HepG2 (cell line): ENCODE results near the gene SRCAP. TPM values are rescaled to one million over a fixed set of nuclear protein-coding genes. Genes with fewer than 3 reads are reported as not detected.

Experiments
- ATF1 ChIP-seq: IDR thresholded peaks from 2 replicates; pipeline ENCODE4 v1.6.1; 2016; ENCODE audit warnings: mild to moderate bottlenecking, control low read depth
- CBFB ChIP-seq: sonication (generic); formaldehyde crosslinking; IDR thresholded peaks from 2 replicates; pipeline ENCODE4 v1.4.0; 2020; ENCODE audit warnings: missing genetic modification reagents
- ERF ChIP-seq: IDR thresholded peaks from 2 replicates; pipeline ENCODE4 v1.6.1; 2018; ENCODE audit warnings: missing biosample characterization, missing genetic modification reagents
- FLYWCH1 ChIP-seq: sonication (generic); formaldehyde crosslinking; IDR thresholded peaks from 2 replicates; pipeline ENCODE4 v1.8.1; 2023; ENCODE audit warnings: mild to moderate bottlenecking, missing genetic modification reagents
- HNF4G ChIP-seq, 2 experiments: sonication (generic) in 1 of 2; formaldehyde crosslinking in 1 of 2; IDR thresholded peaks; 2 replicates each; pipeline versions ENCODE4 v1.4.0 to v1.6.1; 2011 to 2020; ENCODE audit warnings: borderline replicate concordance in 2 of 2, low read depth in 2 of 2, mild to moderate bottlenecking in 2 of 2, low read length in 1 of 2, missing genetic modification reagents in 1 of 2, moderate library complexity in 1 of 2
- JARID2 ChIP-seq: sonication (generic); formaldehyde crosslinking; IDR thresholded peaks from 2 replicates; pipeline ENCODE4 v1.8.1; 2023; ENCODE audit warnings: missing genetic modification reagents, inconsistent platforms; ENCODE audit not compliant: insufficient replicate concordance
- KAT7 ChIP-seq: IDR thresholded peaks from 2 replicates; pipeline ENCODE4 v1.6.1; 2018; ENCODE audit warnings: borderline replicate concordance, missing compliant biosample characterization
- PRPF4 ChIP-seq: fragments of 200-400 bp; formaldehyde crosslinking; IDR thresholded peaks from 2 replicates; pipeline ENCODE4 v1.6.1; 2016; ENCODE audit warnings: low read length, low read depth; ENCODE audit not compliant: poor library complexity, severe bottlenecking
- RAD21 ChIP-seq: fragments of 450-650 bp; formaldehyde crosslinking; IDR thresholded peaks from 2 replicates; pipeline ENCODE4 v1.5.0; 2020; ENCODE audit warnings: mild to moderate bottlenecking
- RFXAP ChIP-seq: sonication (generic); formaldehyde crosslinking; IDR thresholded peaks from 2 replicates; pipeline ENCODE4 v1.4.0; 2020; ENCODE audit warnings: missing genetic modification reagents, borderline replicate concordance
- SAP130 ChIP-seq: IDR thresholded peaks from 2 replicates; pipeline ENCODE4 v1.6.1; 2016; ENCODE audit warnings: low read depth
- SRF ChIP-seq: IDR thresholded peaks from 2 replicates; pipeline ENCODE4 v1.6.1; 2011; ENCODE audit warnings: mild to moderate bottlenecking, low read depth, low read length, moderate library complexity
- SYNCRIP ChIP-seq: fragments of 200-400 bp; formaldehyde crosslinking; IDR thresholded peaks from 2 replicates; pipeline ENCODE4 v1.6.1; 2018; ENCODE audit warnings: mild to moderate bottlenecking, low read depth, low read length; ENCODE audit not compliant: insufficient read depth
- ZBTB8A ChIP-seq: sonication (generic); formaldehyde crosslinking; IDR thresholded peaks from 2 replicates; pipeline ENCODE4 v1.4.0; 2020; ENCODE audit warnings: mild to moderate bottlenecking, low read depth, missing genetic modification reagents, borderline replicate concordance
- ZNF12 ChIP-seq: sonication (generic); formaldehyde crosslinking; IDR thresholded peaks from 2 replicates; pipeline ENCODE4 v1.5.0; 2020; ENCODE audit warnings: missing genetic modification reagents
- ZNF225 ChIP-seq: sonication (generic); formaldehyde crosslinking; IDR thresholded peaks from 2 replicates; pipeline ENCODE4 v1.4.0; 2020; ENCODE audit warnings: mild to moderate bottlenecking, missing genetic modification reagents
- ZNF282 ChIP-seq: fragments of 450-650 bp; IDR thresholded peaks from 2 replicates; pipeline ENCODE4 v1.6.1; 2018; ENCODE audit not compliant: partially characterized antibody
- ZNF296 ChIP-seq: sonication (generic); formaldehyde crosslinking; conservative IDR thresholded peaks from 2 replicates; pipeline ENCODE4 v1.5.0; 2020; ENCODE audit warnings: mild to moderate bottlenecking, missing genetic modification reagents
- ZNF331 ChIP-seq: sonication (generic); formaldehyde crosslinking; IDR thresholded peaks from 2 replicates; pipeline ENCODE4 v1.4.0; 2020; ENCODE audit warnings: missing genetic modification reagents
- ZNF577 ChIP-seq: sonication (generic); formaldehyde crosslinking; IDR thresholded peaks from 2 replicates; pipeline ENCODE4 v1.4.0; 2020; ENCODE audit warnings: mild to moderate bottlenecking, low read depth, missing genetic modification reagents, borderline replicate concordance
- ZNF790 ChIP-seq: sonication (generic); formaldehyde crosslinking; IDR thresholded peaks from 2 replicates; pipeline ENCODE4 v1.8.0; 2022; ENCODE audit warnings: missing genetic modification reagents, mild to moderate bottlenecking, borderline replicate concordance
- polyA plus RNA-seq, 8 experiments: library from polyadenylated mRNA; depleted of rRNA in 3 of 8; stranded (reverse) in 7 of 8; unstranded in 1 of 8; fragments of >200 nt; fragmentation: Illumina TruSeq in 4 of 8; extraction: Trizol in 4 of 8; gene quantifications; 2 replicates each; pipeline versions ENCODE4 v1.2.1 to v1.2.3, GENCODE V29; 2011 to 2016; ENCODE audit warnings: low read depth in 4 of 8, missing spikeins in 1 of 8, mixed read lengths in 1 of 8; ENCODE audit not compliant: insufficient read depth in 1 of 8
- total RNA-seq, 5 experiments: library from RNA; depleted of rRNA; stranded (reverse); fragments of >200 nt; fragmentation: Illumina TruSeq; extraction: Trizol; gene quantifications; 2 replicates each; pipeline ENCODE4 v1.2.3, GENCODE V29; 2016; ENCODE audit warnings: low read depth in 1 of 5
- TF ChIP-seq, protein P1 (sequence below): sonication (generic); formaldehyde crosslinking; IDR thresholded peaks from 2 replicates; pipeline ENCODE4 v1.4.0; 2020; ENCODE audit warnings: missing genetic modification reagents
- TF ChIP-seq, protein P2 (sequence below): IDR thresholded peaks from 2 replicates; pipeline ENCODE4 v1.6.1; 2016; ENCODE audit warnings: missing compliant biosample characterization, missing genetic modification reagents, borderline replicate concordance
- TF ChIP-seq, protein P3 (sequence below): sonication (generic); formaldehyde crosslinking; IDR thresholded peaks from 2 replicates; pipeline ENCODE4 v1.4.0; 2020; ENCODE audit warnings: missing genetic modification reagents

SRCAP gene
- total and polyA plus RNA-seq, 2 of the 13 experiments (the other 11 are each of a cell fraction or from before 2014, with no cell fraction given), result 4.9 to 9.0 TPM

DNA sequence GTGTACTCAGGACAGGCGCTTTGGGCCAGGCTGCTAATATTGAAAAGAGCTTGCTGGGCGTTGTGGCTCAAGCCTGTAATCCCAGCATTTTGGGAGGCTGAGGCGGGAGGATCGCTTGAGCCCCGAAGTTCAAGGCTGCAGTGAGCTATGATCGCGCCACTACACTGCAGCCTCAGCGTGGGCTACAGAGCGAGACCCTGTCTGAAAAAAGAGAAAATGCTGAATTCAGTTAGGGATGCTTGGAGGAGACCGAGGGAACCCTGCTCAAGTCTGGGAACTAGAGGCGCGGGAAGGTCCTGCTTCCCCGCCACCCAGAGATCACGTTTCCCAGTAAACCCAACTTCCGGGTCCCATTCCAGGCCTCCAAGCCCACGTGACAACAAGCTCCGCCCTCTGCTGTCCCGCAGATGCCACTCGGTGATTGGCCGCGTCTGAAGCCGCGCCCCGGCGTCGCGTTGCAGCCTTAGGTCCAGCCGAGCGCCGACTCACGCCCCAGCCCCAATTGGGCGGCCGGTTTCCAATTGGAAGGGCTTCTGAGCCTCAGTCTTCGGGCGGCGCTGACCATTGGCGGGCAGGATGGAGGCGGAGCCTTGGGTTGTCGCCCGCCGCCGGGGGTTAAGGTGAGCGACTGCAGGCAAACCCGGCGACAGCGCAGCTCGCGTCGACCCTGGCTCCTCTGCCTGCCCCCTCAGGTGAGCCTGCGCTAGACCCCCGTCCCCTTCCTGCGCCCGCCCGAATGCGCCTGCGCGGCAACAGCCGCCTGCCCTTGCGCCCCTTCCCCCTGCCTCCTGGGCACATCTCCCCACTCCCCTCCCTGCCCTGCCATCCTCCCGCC, 49.0 kb downstream of the SRCAP start, which contains the start of gene PHKG2 (continued):
- peak; percentile 90 for TF ChIP-seq ERF (CRISPR knock-in tag)
- TF ChIP-seq KAT7, result peak; percentile 32; the same call in 1 of the 2 replicates
- TF ChIP-seq ZNF282, result no peak
- peak; percentile 35; the same call in 1 of the 2 replicates for TF ChIP-seq ZNF331
- TF ChIP-seq ZNF296 (CRISPR knock-in tag), result no peak
- TF ChIP-seq, protein P1, sequence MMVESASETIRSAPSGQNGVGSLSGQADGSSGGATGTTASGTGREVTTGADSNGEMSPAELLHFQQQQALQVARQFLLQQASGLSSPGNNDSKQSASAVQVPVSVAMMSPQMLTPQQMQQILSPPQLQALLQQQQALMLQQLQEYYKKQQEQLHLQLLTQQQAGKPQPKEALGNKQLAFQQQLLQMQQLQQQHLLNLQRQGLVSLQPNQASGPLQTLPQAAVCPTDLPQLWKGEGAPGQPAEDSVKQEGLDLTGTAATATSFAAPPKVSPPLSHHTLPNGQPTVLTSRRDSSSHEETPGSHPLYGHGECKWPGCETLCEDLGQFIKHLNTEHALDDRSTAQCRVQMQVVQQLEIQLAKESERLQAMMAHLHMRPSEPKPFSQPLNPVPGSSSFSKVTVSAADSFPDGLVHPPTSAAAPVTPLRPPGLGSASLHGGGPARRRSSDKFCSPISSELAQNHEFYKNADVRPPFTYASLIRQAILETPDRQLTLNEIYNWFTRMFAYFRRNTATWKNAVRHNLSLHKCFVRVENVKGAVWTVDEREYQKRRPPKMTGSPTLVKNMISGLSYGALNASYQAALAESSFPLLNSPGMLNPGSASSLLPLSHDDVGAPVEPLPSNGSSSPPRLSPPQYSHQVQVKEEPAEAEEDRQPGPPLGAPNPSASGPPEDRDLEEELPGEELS (CRISPR knock-in tag), result peak; percentile 53
- TF ChIP-seq ZNF225 (CRISPR knock-in tag), result peak; percentile 66; the same call in 1 of the 2 replicates
- TF ChIP-seq HNF4G (IDR thresholded peaks at IDR 0.05; ENCODE audit: borderline replicate concordance, low read depth, low read length), result no peak
- TF ChIP-seq HNF4G (CRISPR knock-in tag; IDR thresholded peaks at IDR 0.05; ENCODE audit: borderline replicate concordance, low read depth), result no peak
- no peak for TF ChIP-seq FLYWCH1
- TF ChIP-seq, protein P2, sequence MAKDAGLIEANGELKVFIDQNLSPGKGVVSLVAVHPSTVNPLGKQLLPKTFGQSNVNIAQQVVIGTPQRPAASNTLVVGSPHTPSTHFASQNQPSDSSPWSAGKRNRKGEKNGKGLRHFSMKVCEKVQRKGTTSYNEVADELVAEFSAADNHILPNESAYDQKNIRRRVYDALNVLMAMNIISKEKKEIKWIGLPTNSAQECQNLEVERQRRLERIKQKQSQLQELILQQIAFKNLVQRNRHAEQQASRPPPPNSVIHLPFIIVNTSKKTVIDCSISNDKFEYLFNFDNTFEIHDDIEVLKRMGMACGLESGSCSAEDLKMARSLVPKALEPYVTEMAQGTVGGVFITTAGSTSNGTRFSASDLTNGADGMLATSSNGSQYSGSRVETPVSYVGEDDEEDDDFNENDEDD (CRISPR knock-in tag), result peak; percentile 58; the same call in 1 of the 2 replicates
- TF ChIP-seq ZNF577 (CRISPR knock-in tag), result no peak
- peak; percentile 97 for TF ChIP-seq RFXAP
- TF ChIP-seq, protein P3, sequence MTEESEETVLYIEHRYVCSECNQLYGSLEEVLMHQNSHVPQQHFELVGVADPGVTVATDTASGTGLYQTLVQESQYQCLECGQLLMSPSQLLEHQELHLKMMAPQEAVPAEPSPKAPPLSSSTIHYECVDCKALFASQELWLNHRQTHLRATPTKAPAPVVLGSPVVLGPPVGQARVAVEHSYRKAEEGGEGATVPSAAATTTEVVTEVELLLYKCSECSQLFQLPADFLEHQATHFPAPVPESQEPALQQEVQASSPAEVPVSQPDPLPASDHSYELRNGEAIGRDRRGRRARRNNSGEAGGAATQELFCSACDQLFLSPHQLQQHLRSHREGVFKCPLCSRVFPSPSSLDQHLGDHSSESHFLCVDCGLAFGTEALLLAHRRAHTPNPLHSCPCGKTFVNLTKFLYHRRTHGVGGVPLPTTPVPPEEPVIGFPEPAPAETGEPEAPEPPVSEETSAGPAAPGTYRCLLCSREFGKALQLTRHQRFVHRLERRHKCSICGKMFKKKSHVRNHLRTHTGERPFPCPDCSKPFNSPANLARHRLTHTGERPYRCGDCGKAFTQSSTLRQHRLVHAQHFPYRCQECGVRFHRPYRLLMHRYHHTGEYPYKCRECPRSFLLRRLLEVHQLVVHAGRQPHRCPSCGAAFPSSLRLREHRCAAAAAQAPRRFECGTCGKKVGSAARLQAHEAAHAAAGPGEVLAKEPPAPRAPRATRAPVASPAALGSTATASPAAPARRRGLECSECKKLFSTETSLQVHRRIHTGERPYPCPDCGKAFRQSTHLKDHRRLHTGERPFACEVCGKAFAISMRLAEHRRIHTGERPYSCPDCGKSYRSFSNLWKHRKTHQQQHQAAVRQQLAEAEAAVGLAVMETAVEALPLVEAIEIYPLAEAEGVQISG (CRISPR knock-in tag), result peak; percentile 85
- no peak for TF ChIP-seq ZBTB8A
- no peak for TF ChIP-seq ATF1
- TF ChIP-seq CBFB (CRISPR knock-in tag), result peak; percentile 55; the same call in 1 of the 2 replicates
- TF ChIP-seq ZNF790, result peak; percentile 85; the same call in 1 of the 2 replicates
- no peak for TF ChIP-seq SYNCRIP
- no peak for TF ChIP-seq PRPF4
- TF ChIP-seq SRF, result peak; percentile 47; the same call in 1 of the 2 replicates
- TF ChIP-seq SAP130, result peak; percentile 98
- peak; percentile 22; the same call in 1 of the 2 replicates for TF ChIP-seq RAD21
- TF ChIP-seq ZNF12 (CRISPR knock-in tag), result peak; percentile 45; the same call in 1 of the 2 replicates
- TF ChIP-seq JARID2, result peak; percentile 33
